CD4-positive, alpha-beta T cell (primary cell): ENCODE results near the gene CYB5B. TPM values are rescaled to one million over a fixed set of nuclear protein-coding genes. Genes with fewer than 3 reads are reported as not detected.

Source experiments
- ATAC-seq: fragments of 200-7000 bp; cut with Tn5 transposase; one replicate; pipeline ENCODE4 v1.10.0; 2022; ENCODE audit warnings: mild to moderate bottlenecking; ENCODE audit not compliant: poor library complexity
- CTCF ChIA-PET: fragments of 350-600 bp; sonication (Branson Sonifier 250); formaldehyde crosslinking; loops from one replicate; lab custom pipeline; 2021; ENCODE audit warnings: antibody characterized with exemption, inconsistent platforms; lab: Charles Lee
- POLR2A ChIA-PET: fragments of 350-600 bp; sonication (Branson Sonifier 250); formaldehyde crosslinking; loops from one replicate; lab custom pipeline; 2021; ENCODE audit warnings: antibody characterized with exemption, inconsistent platforms; lab: Charles Lee
- DNase-seq, 14 experiments: peaks; one replicate each; pipeline ENCODE4 v3.0.0-alpha.2; 2013 to 2020; ENCODE audit warnings: mixed read lengths in 2 of 14
- H3K27ac ChIP-seq, 2 donors: one replicate each; pipeline versions ENCODE4 v1.5.1 to v1.7.0; 2013; ENCODE audit warnings: low read length in 2 of 2, low read depth in 1 of 2, mild to moderate bottlenecking in 1 of 2
- H3K27me3 ChIP-seq, 2 experiments: 1 replicate in 1 of 2; 2 replicates in 1 of 2; pipeline versions ENCODE4 v1.6.1 to v1.7.0; 2013; ENCODE audit warnings: low read length in 2 of 2, control low read depth in 1 of 2, mild to moderate bottlenecking in 1 of 2, moderate library complexity in 1 of 2; ENCODE audit not compliant: insufficient read depth in 2 of 2, control insufficient read depth in 1 of 2
- H3K36me3 ChIP-seq: one replicate; pipeline ENCODE4 v1.6.1; 2013; ENCODE audit warnings: low read length, control low read depth; ENCODE audit not compliant: insufficient read depth
- H3K4me1 ChIP-seq: one replicate; pipeline ENCODE4 v1.6.1; 2013; ENCODE audit warnings: low read length, control low read depth; ENCODE audit not compliant: insufficient read depth
- H3K4me3 ChIP-seq: one replicate; pipeline ENCODE4 v1.5.1; 2013; ENCODE audit warnings: mild to moderate bottlenecking, low read length, moderate library complexity
- H3K9me3 ChIP-seq, 2 experiments: 1 replicate in 1 of 2; 2 replicates in 1 of 2; pipeline versions ENCODE4 v1.6.1 to v1.7.0; 2013; ENCODE audit warnings: low read length in 2 of 2, mild to moderate bottlenecking in 2 of 2, control low read depth in 1 of 2, moderate library complexity in 1 of 2; ENCODE audit not compliant: control insufficient read depth in 1 of 2, insufficient read depth in 1 of 2
- H3K27ac Mint-ChIP-seq: one replicate; pipeline ENCODE4 v1.8.0; 2020; ENCODE audit warnings: mixed read lengths
- H3K27me3 Mint-ChIP-seq: one replicate; pipeline ENCODE4 v1.8.0; 2021; ENCODE audit warnings: mixed read lengths
- H3K36me3 Mint-ChIP-seq: one replicate; pipeline ENCODE4 v1.8.0; 2021; ENCODE audit warnings: low read depth, mixed read lengths
- H3K4me1 Mint-ChIP-seq: one replicate; pipeline ENCODE4 v1.8.0; 2021; ENCODE audit warnings: low read depth, mixed read lengths
- H3K4me3 Mint-ChIP-seq: one replicate; pipeline ENCODE4 v1.8.0; 2020; ENCODE audit warnings: mild to moderate bottlenecking, mixed read lengths
- H3K9me3 Mint-ChIP-seq: one replicate; pipeline ENCODE4 v1.8.0; 2020; ENCODE audit warnings: mixed read lengths
- intact Hi-C, 2 experiments: fragments of 100-400 bp; cut with DNase I in 1 of 2; cut with micrococcal nuclease in 1 of 2; formaldehyde crosslinking; loops; one replicate each; pipeline versions ENCODE4 v1.15.1 to v1.9.0; 2023 to 2025; cut with DNase I, micrococcal nuclease
- total RNA-seq, 174 experiments: library from RNA in 2 of 174; stranded (reverse) in 2 of 174; gene quantifications; one replicate each; pipeline ENCODE4 v1.2.3 and lab custom pipeline; 2021 to 2026
- TF ChIP-seq, protein P1 (sequence below): fragments of 200-600 bp; IDR thresholded peaks from one replicate; pipeline ENCODE4 v1.8.0; 2022; ENCODE audit warnings: antibody characterized with exemption, mild to moderate bottlenecking

Gene CYB5B
- total RNA-seq, 2 experiments from 2014 or later, result 16.0 to 18.3 TPM

DNA sequence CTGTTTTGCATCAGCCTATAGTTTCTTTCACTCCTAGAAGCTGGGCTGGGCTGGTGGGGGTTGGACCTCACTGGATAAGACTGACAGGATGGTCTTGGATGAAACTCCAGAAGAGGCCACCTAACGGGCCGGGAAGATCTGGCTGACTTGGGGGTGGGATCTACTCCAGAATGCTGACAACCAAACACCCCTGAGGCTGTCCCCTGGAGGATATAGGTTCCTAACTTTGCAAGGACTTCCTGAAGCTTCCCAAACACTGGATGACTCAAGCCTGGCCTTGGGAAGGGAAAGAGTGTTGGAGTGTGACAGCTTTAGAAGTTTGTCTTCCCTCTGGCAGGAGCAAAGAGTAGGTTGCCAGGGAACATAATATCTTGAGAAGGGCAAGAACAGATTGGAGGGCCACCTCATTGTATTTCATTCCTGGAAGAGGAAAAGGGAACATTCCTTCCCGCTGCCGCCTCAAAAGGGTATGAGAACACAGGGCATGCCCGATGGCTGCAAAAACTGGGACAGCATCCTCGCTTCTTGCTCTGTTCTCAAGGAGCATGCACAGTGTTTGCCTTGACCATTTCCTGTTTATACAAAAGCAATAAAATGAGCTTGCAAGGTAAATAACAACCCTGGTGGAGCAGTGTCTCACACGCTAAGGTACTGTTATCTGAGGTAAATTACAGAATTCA, 6.8 kb upstream of the CYB5B start:
- Histone ChIP-seq H3K27me3 (no peaks in the 10 kb centered on the region), H3K27ac (no peak overlapping the region), H3K4me3 (no peak overlapping the region), H3K4me1 (no peaks in the 10 kb centered on the region), H3K9me3 (no peaks in the 10 kb centered on the region), H3K36me3 (no peaks in the 10 kb centered on the region)
- Mint-ChIP-seq H3K4me3 (no peak overlapping the region), H3K36me3 (no peaks in the 10 kb centered on the region), H3K27me3 (no peaks in the 10 kb centered on the region), H3K27ac (no peak overlapping the region), H3K9me3 (no peaks in the 10 kb centered on the region), H3K4me1 (peaks cover under 1% of the 10 kb centered on the region)
- no peak for DNase-seq
- CTCF ChIA-PET, result interaction anchor here (1.4 kb wide), 1 partner anchor 22 kb away, joined by 3 read pairs; no protein-coding TSS in a partner anchor
- POLR2A ChIA-PET, result interaction anchor here (0.6 kb wide), 1 partner anchor 85 kb away, joined by 4 read pairs; no protein-coding TSS in a partner anchor
- no peak for ATAC-seq
- TF ChIP-seq, protein P1, sequence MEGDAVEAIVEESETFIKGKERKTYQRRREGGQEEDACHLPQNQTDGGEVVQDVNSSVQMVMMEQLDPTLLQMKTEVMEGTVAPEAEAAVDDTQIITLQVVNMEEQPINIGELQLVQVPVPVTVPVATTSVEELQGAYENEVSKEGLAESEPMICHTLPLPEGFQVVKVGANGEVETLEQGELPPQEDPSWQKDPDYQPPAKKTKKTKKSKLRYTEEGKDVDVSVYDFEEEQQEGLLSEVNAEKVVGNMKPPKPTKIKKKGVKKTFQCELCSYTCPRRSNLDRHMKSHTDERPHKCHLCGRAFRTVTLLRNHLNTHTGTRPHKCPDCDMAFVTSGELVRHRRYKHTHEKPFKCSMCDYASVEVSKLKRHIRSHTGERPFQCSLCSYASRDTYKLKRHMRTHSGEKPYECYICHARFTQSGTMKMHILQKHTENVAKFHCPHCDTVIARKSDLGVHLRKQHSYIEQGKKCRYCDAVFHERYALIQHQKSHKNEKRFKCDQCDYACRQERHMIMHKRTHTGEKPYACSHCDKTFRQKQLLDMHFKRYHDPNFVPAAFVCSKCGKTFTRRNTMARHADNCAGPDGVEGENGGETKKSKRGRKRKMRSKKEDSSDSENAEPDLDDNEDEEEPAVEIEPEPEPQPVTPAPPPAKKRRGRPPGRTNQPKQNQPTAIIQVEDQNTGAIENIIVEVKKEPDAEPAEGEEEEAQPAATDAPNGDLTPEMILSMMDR, result no peak
- intact Hi-C loops, result no loop called here

DNA sequence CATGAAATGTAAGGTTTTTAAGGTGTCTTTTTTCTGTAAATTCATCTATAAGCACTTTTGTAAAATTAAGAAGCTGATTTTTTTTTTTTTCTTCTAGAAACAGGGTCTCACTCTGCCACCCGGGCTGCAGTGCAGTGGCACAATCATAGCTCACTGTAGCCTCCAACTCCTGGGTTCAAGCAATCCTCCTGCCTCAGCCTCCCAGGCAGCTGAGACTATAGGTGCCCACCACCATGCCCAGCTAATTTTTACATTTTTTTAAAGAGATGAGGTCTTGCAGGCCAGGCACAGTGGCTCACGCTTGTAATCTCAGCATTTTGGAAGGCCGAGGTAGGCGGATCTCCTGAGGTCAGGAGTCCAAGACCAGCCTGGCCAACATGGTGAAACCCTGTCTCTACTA, 4.5 kb upstream of the CYB5B start:
- no peaks in the 10 kb centered on the region for H3K27me3 ChIP-seq
- no peak overlapping the region for H3K4me3 Mint-ChIP-seq
- CTCF ChIA-PET, result interaction anchor here (1.1 to 1.2 kb wide), 2 partner anchors 24 kb away, joined by 3 to 5 read pairs; no protein-coding TSS in a partner anchor
- H3K27ac Mint-ChIP-seq, result no peak overlapping the region
- no peaks in the 10 kb centered on the region for H3K27me3 Mint-ChIP-seq
- no peak for DNase-seq
- no peak for ATAC-seq
- no peaks in the 10 kb centered on the region for H3K36me3 ChIP-seq
- no peaks in the 10 kb centered on the region for H3K9me3 ChIP-seq
- H3K9me3 Mint-ChIP-seq, result no peaks in the 10 kb centered on the region
- H3K36me3 Mint-ChIP-seq, result peaks cover 8% of the 10 kb centered on the region
- H3K27ac ChIP-seq, result no peak overlapping the region
- intact Hi-C loops, result loop anchor here in 1 of 2 experiments (10.0 kb wide), 2 partner anchors 145 to 335 kb away; partner anchors contain the start of genes NFAT5 and NOB1
- POLR2A ChIA-PET, result no interaction called here
- no peak overlapping the region for H3K4me3 ChIP-seq
- H3K4me1 Mint-ChIP-seq, result peaks cover 19% of the 10 kb centered on the region
- TF ChIP-seq, protein P1, result no peak
- peaks cover 10% of the 10 kb centered on the region for H3K4me1 ChIP-seq

DNA sequence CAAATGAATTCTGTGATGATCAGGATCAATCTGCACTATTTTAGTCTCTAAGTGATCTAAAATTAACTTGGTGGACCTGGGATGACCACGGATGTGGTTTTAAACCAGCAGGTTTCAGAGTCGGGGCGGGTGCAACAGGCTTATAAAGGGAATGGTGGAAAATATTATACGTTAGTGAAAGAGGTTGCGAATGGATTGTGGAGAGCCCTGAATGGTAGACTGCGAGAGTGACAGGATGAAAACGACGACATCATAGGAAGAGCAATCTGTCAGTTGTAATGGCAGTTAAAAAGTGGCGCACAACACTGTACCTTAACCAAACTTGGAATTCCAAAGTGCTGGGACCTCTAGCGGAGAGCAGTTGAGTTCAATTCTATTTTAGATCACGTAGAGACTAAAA, 1.2 kb upstream of the CYB5B start:
- ATAC-seq (no peak), DNase-seq (peak in 1 of 14 experiments; percentile 18)
- Histone ChIP-seq H3K4me3 (no peak overlapping the region), H3K27me3 (no peaks in the 10 kb centered on the region), H3K27ac (no peak overlapping the region), H3K36me3 (peaks cover 10% of the 10 kb centered on the region), H3K9me3 (no peaks in the 10 kb centered on the region), H3K4me1 (peaks cover 20% of the 10 kb centered on the region)
- peak overlapping the region; percentile 58 for H3K27ac Mint-ChIP-seq
- H3K4me3 Mint-ChIP-seq, result peak overlapping the region; percentile 57
- ChIA-PET CTCF (no interaction called here), POLR2A (interaction anchor here (0.7 kb wide), 1 partner anchor 21 kb away, joined by 4 read pairs; no protein-coding TSS in a partner anchor)
- H3K36me3 Mint-ChIP-seq, result peaks cover 27% of the 10 kb centered on the region
- no peaks in the 10 kb centered on the region for H3K27me3 Mint-ChIP-seq
- H3K4me1 Mint-ChIP-seq, result peaks cover 27% of the 10 kb centered on the region
- intact Hi-C loops, result loop anchor here in 1 of 2 experiments (10.0 kb wide), 2 partner anchors 142 to 332 kb away; partner anchors contain the start of genes NFAT5 and NOB1
- TF ChIP-seq, protein P1, result no peak
- H3K9me3 Mint-ChIP-seq, result no peaks in the 10 kb centered on the region
